GM13976 (cell line): Measurements from ENCODE around the gene C2orf69.
"Not testable (repeated sequence)": the region's sequence is repeated elsewhere in the genome, so short reads cannot be mapped to it uniquely, and the experiment has no call there.

Experiments used
- DNase-seq: peaks from one replicate; pipeline ENCODE4 v3.0.0; 2012; ENCODE audit warnings: low spot score
- in situ Hi-C: fragments of 300-500 bp; cut with MboI; formaldehyde crosslinking; loops from one replicate; pipeline ENCODE4 v1.12.0; 2022; ENCODE audit warnings: low sequenced_read_pairs, mixed read lengths, inconsistent platforms; ENCODE audit not compliant: unreplicated experiment
- TF ChIP-seq, protein P1 (sequence below): IDR thresholded peaks from 2 replicates; pipeline ENCODE4 v1.5.1; 2012; ENCODE audit warnings: borderline replicate concordance, mild to moderate bottlenecking; ENCODE audit not compliant: insufficient read depth; ENCODE audit errors: extremely low read depth, missing control alignments, control extremely low read depth

Gene C2orf69

DNA sequence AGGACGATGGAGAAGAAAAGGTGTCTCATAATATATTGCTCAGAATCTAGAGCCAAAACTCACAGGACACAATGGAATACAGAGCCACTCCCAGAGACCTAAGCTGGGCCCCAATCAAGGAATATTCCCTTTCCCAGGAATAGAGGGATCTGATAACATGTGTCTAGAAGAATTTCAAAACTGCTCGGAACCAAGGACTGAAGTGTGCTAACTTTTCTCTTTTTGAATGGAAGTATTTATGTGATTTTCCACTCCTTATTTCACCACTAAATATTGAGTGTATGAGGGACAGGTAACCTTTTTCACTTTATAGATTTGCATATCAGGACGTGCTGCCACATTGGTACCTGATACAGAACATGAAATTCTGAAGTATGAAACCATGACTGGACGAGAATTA is 9.2 kb upstream of the C2orf69 start:
- no peak for DNase-seq
- TF ChIP-seq, protein P1, sequence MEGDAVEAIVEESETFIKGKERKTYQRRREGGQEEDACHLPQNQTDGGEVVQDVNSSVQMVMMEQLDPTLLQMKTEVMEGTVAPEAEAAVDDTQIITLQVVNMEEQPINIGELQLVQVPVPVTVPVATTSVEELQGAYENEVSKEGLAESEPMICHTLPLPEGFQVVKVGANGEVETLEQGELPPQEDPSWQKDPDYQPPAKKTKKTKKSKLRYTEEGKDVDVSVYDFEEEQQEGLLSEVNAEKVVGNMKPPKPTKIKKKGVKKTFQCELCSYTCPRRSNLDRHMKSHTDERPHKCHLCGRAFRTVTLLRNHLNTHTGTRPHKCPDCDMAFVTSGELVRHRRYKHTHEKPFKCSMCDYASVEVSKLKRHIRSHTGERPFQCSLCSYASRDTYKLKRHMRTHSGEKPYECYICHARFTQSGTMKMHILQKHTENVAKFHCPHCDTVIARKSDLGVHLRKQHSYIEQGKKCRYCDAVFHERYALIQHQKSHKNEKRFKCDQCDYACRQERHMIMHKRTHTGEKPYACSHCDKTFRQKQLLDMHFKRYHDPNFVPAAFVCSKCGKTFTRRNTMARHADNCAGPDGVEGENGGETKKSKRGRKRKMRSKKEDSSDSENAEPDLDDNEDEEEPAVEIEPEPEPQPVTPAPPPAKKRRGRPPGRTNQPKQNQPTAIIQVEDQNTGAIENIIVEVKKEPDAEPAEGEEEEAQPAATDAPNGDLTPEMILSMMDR, result no peak

GRCh38 chr2:199902486-199903110 is 8.5 kb upstream of the C2orf69 start:
- DNase-seq, result no peak
- in situ Hi-C loops, result no loop called here
- TF ChIP-seq, protein P1, result no peak

More for the DNA sequence above, 9.2 kb upstream of the C2orf69 start:
- in situ Hi-C loops, result no loop called here

DNA sequence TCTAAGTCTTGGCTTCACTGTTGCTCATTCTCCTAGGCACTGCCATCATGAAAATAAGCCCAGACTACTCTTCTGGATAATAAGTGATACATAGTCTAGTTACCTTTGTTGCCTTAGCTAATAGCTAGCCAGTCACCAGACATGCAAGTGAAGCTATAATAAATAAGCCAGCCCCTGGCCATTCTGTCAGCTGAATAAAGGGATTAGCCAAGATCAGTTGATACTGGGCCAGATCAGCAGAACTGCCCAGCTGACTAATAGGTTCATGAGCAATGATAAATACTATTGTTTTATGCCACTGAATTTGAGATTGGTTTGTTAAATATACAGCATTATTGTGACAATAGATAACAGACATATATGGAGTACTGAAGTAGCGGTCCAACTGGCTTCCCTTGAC is 8.0 kb upstream of the C2orf69 start:
- in situ Hi-C loops, result no loop called here
- TF ChIP-seq, protein P1, result no peak
- DNase-seq, result no peak

DNA sequence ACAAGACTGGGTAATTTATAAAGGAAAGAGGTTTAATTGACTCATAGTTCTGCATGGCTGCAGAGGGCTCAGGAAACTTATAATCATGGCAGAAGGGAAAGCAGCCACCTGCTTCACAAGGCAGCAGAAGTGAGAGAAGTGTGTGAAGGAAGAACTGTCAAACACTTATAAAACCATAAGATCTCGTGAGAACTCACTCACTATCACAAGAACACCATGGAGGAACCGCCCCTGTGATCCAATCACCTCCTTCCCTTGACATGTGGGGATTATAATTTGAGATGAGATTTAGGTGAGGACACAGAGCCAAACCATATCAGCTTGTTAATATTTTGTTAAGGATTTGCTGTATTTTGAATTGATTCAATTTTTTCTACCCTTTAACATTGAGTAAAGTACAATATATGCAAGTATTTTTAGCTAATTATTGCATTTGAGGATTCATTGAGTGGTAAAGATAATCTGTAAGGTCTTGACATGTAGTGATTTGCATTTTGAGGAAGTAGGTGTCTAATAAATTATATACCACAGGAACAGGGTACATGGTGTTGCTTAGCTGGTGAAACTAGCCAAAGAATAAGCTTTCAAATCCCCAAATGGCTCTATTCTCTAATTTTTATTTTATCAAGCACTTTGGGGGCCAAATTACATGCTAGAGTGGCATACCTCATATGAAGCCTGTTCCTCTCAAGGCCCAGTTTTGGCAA is 3.9 kb upstream of the C2orf69 start:
- no peak for DNase-seq
- in situ Hi-C loops, result no loop called here
- TF ChIP-seq, protein P1, result no peak

DNA sequence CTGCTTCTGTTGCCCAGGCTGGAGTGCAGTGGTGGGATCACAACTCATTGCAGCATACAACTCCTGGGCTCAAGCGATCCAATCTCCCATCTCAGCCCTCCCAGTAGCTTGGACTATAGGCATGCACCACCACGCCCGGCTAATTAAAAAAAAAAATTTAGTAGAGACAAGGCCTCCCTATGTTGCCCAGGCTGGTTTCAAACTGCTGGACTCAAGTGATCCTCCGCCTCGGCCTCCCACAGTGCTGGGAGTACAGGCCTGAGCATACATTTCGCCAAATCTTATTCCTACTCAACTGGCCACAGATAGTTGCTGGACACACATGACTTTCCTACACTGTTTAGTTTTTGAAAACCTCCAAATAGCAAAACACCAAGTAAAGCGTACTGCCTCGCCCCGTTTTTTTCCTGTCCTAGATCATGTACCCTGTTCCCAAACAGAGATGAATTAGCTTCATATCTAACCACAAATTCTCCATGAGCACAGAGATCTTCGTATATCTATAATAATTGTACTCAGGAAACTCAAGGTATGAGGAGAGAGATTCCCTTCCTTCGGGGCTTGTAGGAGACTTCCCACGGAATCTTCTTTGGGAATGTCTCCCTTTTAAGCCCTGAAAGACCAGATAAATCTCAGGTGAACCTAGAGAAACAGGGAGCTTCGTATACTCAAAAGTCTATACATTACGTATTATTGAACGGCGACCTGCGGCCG is 598 bp upstream of the C2orf69 start:
- DNase-seq, result no peak
- in situ Hi-C loops, result no loop called here
- TF ChIP-seq, protein P1, result no peak

- no peak for DNase-seq
- TF ChIP-seq, protein P1, result no peak
- in situ Hi-C loops, result no loop called here
Measured at GRCh38 chr2:199911877-199912161, 726 bp downstream of the C2orf69 start.

DNA sequence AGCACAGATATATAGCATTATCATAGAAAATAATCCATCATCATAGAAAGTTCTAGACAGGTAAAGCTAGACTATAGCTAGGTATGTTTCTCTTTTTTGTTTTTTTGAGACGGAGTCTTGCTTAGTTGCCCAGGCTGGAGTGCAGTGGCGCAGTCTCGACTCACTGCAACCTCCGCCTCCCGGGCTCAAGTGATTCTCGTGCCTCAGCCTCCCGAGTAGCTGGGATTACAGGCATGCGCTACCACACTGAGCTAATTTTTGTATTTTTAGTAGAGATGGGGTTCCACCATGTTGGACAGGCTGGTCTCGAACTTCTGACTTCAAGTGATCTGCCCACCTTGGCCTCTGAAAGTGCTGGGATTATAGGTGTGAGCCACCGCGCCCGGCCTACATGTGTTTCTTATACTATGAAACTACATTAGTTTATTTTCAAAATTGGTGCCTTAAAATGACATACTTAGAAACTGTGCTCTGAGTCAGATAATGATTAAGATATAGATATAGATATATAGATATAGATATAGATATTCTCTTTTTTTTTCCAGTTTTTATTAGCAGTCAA is 1.5 kb downstream of the C2orf69 start:
- in situ Hi-C loops, DNase-seq: not testable (repeated sequence)
